HUES6 (cell line): ENCODE measurements around the gene EIF3L.
"Not testable (repeated sequence)": the region's sequence is repeated elsewhere in the genome, so short reads cannot be mapped to it uniquely, and the experiment has no call there.

Source experiments
- H3K27ac ChIP-seq: 2 replicates; pipeline ENCODE4 v1.7.0; 2013; ENCODE audit warnings: low read depth, mild to moderate bottlenecking, low read length, inconsistent platforms
- H3K27me3 ChIP-seq: 2 replicates; pipeline ENCODE4 v1.6.1; 2013; ENCODE audit warnings: low read length; ENCODE audit not compliant: control insufficient read depth, insufficient read depth
- H3K36me3 ChIP-seq: 2 replicates; pipeline ENCODE4 v1.6.1; 2013; ENCODE audit warnings: low read length; ENCODE audit not compliant: control insufficient read depth, insufficient read depth
- H3K4me1 ChIP-seq: 2 replicates; pipeline ENCODE4 v1.6.1; 2013; ENCODE audit warnings: low read length; ENCODE audit not compliant: control insufficient read depth, insufficient read depth
- H3K4me3 ChIP-seq: 2 replicates; pipeline ENCODE4 v1.5.1; 2013; ENCODE audit warnings: low read depth, low read length
- H3K9ac ChIP-seq: one replicate; pipeline ENCODE4 v1.6.1; 2013; ENCODE audit warnings: mild to moderate bottlenecking, low read length
- H3K9me3 ChIP-seq: 2 replicates; pipeline ENCODE4 v1.6.1; 2013; ENCODE audit warnings: low read depth, low read length; ENCODE audit not compliant: control insufficient read depth, insufficient read depth

Gene EIF3L

DNA sequence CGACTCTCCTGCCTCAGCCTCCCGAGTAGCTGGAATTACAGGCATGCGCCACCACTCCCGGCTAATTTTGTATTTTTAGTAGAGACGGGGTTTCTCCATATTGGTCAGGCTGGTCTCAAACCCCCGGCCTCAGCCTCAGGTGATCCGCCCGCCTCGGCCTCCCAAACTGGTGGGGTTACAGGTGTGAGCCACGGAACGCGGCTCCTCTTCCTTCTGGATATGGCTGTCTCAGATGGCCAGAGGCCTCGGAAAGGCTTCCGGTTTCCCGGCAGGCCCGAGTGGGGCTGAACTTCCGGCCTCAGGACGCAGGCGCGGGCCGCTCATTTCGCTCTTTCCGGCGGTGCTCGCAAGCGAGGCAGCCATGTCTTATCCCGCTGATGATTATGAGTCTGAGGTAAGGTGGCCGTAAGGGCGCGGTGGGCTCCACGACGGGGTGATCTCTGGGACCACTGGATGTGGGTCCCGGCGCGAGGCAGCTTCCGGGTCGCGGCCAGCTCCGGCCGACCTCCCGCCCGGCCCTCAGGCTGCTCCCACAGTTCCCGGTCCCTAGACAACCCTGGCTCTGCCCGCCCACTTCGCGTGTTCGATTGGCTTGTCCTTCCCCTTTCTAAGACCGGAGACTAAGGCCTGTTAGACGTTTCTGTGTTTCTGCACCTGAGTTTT, at the start of gene EIF3L:
EIF3L (plus strand) TSS at position 331 of the 663 bp plus-strand sequence; CDS start at position 362, 31 bp downstream.
- Histone ChIP-seq H3K4me1 (0 out of 2 replicates have a peak, but pooled peaks cover 3% of the 10 kb centered on the region), H3K36me3 (peaks cover 39% of the 10 kb centered on the region), H3K4me3 (peak within 1 kb of the TSS; percentile 88), H3K9ac (peak within 1 kb of the TSS; percentile 89), H3K27me3 (no peaks in the 10 kb centered on the region), H3K27ac (peak within 1 kb of the TSS; percentile 96), H3K9me3 (peaks cover 4% of the 10 kb centered on the region; the same call in 1 of the 2 replicates)

GRCh38 chr22:37799979-37800378, 49.2 kb upstream of the EIF3L start:
- Histone ChIP-seq H3K27me3 (peaks cover 32% of the 10 kb centered on the region), H3K4me1 (peaks cover 17% of the 10 kb centered on the region; the same call in 1 of the 2 replicates)
- not testable (repeated sequence) for H3K9ac ChIP-seq, H3K9me3 ChIP-seq, H3K27ac ChIP-seq, H3K36me3 ChIP-seq, H3K4me3 ChIP-seq

GRCh38 chr22:37801946-37802309, 47.3 kb upstream of the EIF3L start:
- peak overlapping the region; percentile 93 for H3K4me3 ChIP-seq
- H3K9ac ChIP-seq = no peak overlapping the region
- no peaks in the 10 kb centered on the region for H3K36me3 ChIP-seq
- H3K27ac ChIP-seq = no peak overlapping the region
- H3K9me3 ChIP-seq = no peaks in the 10 kb centered on the region
- peaks cover 21% of the 10 kb centered on the region for H3K4me1 ChIP-seq
- peaks cover 47% of the 10 kb centered on the region for H3K27me3 ChIP-seq

DNA sequence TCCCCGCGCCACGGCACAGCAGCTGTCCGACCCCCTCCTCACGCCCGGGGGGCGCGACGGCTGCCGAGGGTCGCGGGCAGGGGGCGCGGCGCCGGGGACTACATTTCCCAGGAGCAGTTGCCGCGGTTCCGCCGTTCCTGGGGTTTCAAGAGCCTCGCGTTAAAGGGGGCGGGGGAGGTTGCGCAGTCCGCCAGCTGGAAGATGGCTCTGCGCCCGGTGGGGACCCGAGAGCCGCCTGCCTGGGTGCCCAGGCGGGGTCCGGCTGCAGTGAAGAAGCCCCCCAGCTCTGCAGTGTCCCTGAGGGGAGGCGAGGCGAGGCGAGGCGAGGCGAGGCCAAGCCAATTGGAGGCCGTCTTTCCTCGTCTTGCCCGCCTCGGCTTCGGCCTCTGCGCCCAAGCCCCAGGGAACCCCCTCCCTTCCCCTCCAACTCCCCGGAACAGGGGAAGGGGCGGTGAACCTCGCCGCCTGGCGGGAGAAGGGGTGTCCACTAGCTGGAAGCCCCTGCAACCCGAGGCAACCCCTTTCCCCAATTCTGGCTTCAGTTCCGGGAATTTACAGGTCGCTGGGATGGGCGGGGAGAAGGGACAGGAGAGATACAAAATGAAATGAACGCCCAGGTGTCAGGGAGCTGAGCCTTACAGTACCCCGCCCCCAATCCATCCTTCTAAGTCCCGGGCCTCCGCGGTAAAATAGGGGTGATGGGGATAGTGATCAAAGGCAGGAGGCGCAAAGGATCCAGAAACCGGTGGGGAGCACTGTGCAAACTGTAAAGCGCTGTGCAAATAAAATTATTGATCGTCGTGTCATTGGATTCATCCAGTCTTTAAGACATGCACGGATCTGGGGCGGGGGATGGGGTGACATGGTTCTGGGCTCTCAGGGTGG, 46.7 kb upstream of the EIF3L start:
- H3K27me3 ChIP-seq = peaks cover 47% of the 10 kb centered on the region
- peak overlapping the region; percentile 36 for H3K9ac ChIP-seq
- H3K4me1 ChIP-seq = peaks cover 21% of the 10 kb centered on the region
- H3K9me3 ChIP-seq = no peaks in the 10 kb centered on the region
- H3K4me3 ChIP-seq = peak overlapping the region; percentile 93
- no peaks in the 10 kb centered on the region for H3K36me3 ChIP-seq
- no peak overlapping the region for H3K27ac ChIP-seq

DNA sequence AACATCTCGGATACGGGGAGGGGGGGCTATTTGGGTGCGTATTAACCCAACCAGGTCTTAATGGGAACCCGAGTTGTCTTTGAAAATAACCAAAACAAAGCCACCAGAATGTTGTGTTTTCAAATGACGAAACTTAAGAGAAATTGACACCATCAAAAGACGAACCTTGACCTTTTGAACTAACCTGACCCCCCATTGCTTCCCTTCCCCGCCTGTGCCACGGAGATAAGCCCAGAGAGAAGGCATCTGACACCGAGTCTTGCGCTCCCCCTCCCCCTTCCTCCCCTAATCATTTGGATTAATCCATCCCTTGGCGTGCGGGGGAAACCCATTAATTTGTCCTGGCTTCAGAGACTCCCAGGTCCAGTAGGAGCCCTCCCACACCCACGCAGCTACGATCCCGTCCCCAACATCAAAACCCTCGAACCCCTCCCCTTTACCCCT, 46.0 kb upstream of the EIF3L start:
- Histone ChIP-seq H3K36me3 (no peaks in the 10 kb centered on the region), H3K4me1 (peaks cover 21% of the 10 kb centered on the region), H3K9me3 (no peaks in the 10 kb centered on the region), H3K4me3 (peak overlapping the region; percentile 93), H3K27me3 (peaks cover 43% of the 10 kb centered on the region), H3K9ac (peak overlapping the region; percentile 91), H3K27ac (no peak overlapping the region)

DNA sequence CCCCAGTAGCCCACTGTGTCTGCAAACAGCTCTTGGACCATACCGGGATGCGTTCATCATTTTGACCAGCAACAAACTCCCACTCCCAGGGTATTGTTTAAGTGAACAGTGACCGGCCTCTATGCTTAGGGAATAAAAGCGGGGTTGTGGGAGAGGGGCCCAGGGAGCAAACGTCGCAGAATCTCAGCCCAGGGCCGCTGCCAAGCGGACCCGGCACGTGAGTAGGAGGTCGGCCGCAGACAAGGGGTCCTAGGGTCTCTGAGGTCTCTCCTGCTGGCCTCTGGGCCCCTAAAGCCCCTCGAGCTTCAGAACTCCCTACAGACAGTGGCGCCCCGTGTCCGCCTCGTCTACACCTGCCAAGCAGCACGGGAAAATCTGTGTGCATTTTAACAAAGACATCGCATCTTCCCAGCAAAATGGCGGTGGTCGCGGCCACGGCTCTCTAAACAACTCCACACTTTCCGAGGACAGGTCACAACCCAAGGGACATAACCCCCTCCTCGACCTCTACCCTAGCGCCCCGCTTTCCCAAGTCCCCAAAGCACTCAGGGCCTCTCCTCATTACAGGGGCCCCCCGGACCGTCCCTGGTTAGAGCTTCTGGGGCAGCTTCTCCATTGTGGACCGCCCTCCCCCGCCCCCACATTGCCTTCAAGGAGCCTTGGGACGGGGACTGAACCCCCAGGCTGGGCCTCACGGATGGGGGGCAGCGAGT, 45.4 kb upstream of the EIF3L start:
- Histone ChIP-seq H3K27me3 (peaks cover 45% of the 10 kb centered on the region), H3K9ac (peak overlapping the region; percentile 91), H3K4me3 (peak overlapping the region; percentile 93), H3K4me1 (peaks cover 21% of the 10 kb centered on the region), H3K36me3 (no peaks in the 10 kb centered on the region), H3K27ac (peak overlapping the region; percentile 66; the same call in 1 of the 2 replicates), H3K9me3 (no peaks in the 10 kb centered on the region)

DNA sequence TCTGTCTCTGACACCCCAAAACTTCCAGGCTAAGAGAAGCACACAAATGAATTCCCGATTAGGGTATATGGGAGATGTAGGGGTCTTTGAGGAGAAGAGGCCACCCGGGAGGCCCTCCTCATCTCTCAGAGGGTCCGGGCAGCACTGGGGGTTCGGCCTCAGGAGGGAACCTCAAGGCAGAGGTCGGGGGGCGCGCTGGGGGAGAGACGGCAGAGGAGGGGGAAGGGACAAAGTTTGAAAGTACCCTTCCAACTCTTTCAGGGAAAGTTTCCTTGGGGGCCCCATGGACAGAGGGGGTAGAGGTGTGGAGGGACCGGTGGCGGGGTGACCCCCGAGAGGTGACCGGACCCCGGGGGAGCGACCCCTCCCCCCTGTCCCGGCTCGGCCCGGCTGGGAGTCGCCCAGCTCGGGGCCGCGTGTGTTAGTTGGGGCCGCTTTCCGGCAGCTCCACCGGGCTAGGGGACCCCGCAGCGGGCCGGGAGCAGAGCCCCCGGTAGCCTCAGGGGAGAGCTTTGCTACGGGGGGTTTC, 44.8 kb upstream of the EIF3L start:
- H3K4me1 ChIP-seq = peaks cover 21% of the 10 kb centered on the region
- H3K36me3 ChIP-seq = no peaks in the 10 kb centered on the region
- H3K9me3 ChIP-seq = no peaks in the 10 kb centered on the region
- H3K27me3 ChIP-seq = peaks cover 42% of the 10 kb centered on the region
- peak overlapping the region; percentile 66; the same call in 1 of the 2 replicates for H3K27ac ChIP-seq
- H3K4me3 ChIP-seq = peak overlapping the region; percentile 93
- H3K9ac ChIP-seq = peak overlapping the region; percentile 91

DNA sequence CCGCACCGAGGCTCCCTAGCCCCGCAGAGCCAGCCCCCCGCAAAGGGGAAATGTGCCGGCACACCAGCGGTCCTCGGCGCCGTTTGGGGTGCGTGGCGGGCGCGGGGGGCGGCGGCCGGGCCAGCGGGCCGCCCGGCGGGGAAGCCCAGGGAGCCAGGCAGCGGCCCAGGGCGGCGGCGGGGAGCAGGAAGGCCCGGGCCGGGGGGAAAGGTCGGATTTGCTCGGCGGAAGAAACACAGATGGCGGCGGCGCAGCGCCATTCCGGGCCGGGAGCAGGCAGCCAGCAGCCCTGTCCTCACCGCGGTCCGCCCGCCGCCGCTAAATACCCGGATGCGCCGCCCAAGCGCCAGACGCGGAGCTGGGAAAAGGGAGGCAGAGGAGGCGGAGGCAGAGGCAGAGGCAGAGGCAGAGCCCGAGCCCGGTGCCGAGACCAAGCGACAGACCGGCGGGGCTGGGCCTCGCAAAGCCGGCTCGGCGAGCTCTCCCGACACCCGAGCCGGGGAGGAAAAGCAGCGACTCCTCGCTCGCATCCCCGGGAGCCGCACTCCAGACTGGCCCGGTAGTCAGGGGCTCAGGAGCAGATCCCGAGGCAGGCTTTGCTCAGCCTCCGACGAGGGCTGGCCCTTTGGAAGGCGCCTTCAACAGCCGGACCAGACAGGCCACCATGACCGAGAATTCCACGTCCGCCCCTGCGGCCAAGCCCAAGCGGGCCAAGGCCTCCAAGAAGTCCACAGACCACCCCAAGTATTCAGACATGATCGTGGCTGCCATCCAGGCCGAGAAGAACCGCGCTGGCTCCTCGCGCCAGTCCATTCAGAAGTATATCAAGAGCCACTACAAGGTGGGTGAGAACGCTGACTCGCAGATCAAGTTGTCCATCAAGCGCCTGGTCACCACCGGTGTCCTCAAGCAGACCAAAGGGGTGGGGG, 44.1 kb upstream of the EIF3L start:
- peaks cover 42% of the 10 kb centered on the region for H3K27me3 ChIP-seq
- peak overlapping the region; percentile 91 for H3K9ac ChIP-seq
- H3K27ac ChIP-seq = peak overlapping the region; percentile 70; the same call in 1 of the 2 replicates
- H3K4me1 ChIP-seq = peaks cover 21% of the 10 kb centered on the region
- peak overlapping the region; percentile 93 for H3K4me3 ChIP-seq
- H3K9me3 ChIP-seq = no peaks in the 10 kb centered on the region
- no peaks in the 10 kb centered on the region for H3K36me3 ChIP-seq

DNA sequence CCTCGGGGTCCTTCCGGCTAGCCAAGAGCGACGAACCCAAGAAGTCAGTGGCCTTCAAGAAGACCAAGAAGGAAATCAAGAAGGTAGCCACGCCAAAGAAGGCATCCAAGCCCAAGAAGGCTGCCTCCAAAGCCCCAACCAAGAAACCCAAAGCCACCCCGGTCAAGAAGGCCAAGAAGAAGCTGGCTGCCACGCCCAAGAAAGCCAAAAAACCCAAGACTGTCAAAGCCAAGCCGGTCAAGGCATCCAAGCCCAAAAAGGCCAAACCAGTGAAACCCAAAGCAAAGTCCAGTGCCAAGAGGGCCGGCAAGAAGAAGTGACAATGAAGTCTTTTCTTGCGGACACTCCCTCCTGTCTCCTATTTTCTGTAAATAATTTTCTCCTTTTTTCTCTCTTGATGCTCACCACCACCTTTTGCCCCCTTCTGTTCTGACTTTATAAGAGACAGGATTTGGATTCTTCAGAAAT, 43.4 kb upstream of the EIF3L start:
- Histone ChIP-seq H3K4me3 (peak overlapping the region; percentile 93), H3K4me1 (peaks cover 21% of the 10 kb centered on the region), H3K9ac (peak overlapping the region; percentile 91)

More for the DNA sequence above, 43.4 kb upstream of the EIF3L start:
- H3K27ac ChIP-seq = peak overlapping the region; percentile 70; the same call in 1 of the 2 replicates
- H3K27me3 ChIP-seq = peaks cover 42% of the 10 kb centered on the region
- no peaks in the 10 kb centered on the region for H3K36me3 ChIP-seq
- H3K9me3 ChIP-seq = no peaks in the 10 kb centered on the region
